Measurements from ENCODE around the gene PRSS27.
"Not testable (repeated sequence)": the region's sequence is repeated elsewhere in the genome, so short reads cannot be mapped to it uniquely, and the experiment has no call there.

Gene PRSS27

GRCh38 chr16:2670017-2670416 lies 50.0 kb downstream of the PRSS27 start:
- peak; percentile 8 for DNase-seq

DNA sequence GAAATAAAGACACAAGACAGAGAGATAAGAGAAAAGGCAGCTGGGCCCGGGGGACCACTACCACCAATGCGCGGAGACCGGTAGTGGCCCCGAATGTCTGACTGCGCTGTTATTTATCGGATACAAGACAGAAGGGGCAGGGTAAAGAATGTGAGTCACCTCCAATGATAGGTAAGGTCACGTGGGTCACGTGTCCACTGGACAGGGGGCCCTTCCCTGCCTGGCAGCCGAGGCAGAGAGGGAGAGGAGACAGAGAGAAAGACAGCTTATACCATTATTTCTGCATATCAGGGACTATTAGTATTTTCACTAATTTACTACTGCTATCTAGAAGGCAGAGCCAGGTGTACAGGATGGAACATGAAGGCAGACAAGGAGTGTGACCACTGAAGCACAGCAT lies 50.4 kb downstream of the PRSS27 start:
- not testable (repeated sequence) for DNase-seq

DNA sequence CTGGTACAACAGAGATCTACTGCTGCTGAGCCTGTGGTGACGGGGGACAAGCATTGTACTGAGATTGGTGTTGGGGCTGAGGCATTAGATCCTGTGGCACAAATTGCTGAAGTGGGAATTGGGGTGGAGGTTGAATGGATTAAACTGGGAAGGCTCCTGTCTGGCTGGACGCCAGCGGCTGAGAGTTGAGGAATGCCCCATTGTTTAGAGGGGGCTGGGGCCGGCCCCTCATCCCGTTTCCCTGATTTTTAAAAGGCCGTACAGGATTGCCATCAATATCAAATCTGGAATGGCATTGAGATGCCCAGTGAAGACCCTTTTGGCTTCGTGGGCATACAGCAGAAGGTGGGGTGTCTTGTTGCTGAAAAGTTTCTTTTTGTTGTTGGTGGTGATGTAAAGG lies 53.4 kb downstream of the PRSS27 start:
- DNase-seq, result not testable (repeated sequence)

- peak; percentile 25 for DNase-seq
Measured at GRCh38 chr16:2664574-2664982, 55.4 kb downstream of the PRSS27 start.

- DNase-seq, result no peak
Measured at GRCh38 chr16:2663553-2664546, 56.2 kb downstream of the PRSS27 start.

Data from COR-L47 (cell line).